HepG2 (cell line): ENCODE measurements around the gene TBRG1. TPM values are rescaled to one million over a fixed set of nuclear protein-coding genes. Genes with fewer than 3 reads are reported as not detected.

ENCODE experiments used
- ATAC-seq: fragments of 200-7000 bp; cut with Tn5 transposase; 3 replicates; pipeline ENCODE4 v1.9.1; 2020; ENCODE audit warnings: mild to moderate bottlenecking, moderate library complexity
- BruUV-seq: library from RNA; stranded (reverse); fragments of 400-500 nt; replicated peaks from 2 replicates; lab custom pipeline; 2021; lab: Mats Ljungman, UMichigan
- CTCF ChIA-PET: fragments of 300-600 bp; formaldehyde crosslinking; extraction: SDS; loops from one replicate; lab custom pipeline; 2021; ENCODE audit warnings: low total read pairs, inconsistent platforms, low intra/inter-chr PET ratio; lab: Yijun Ruan, JAX
- POLR2A ChIA-PET: fragments of 350-600 bp; sonication (Branson Sonifier 250); formaldehyde crosslinking; loops from one replicate; lab custom pipeline; 2020; ENCODE audit warnings: antibody characterized with exemption, inconsistent platforms; lab: Yijun Ruan, JAX
- DNase-seq: peaks from one replicate; pipeline ENCODE4 v3.0.0-alpha.2; 2015; ENCODE audit warnings: low spot score
- FAIRE-seq: peaks from 3 replicates; lab custom pipeline; 2011; peaks lifted over from hg19 to GRCh38; lab: Jason Lieb, UNC
- H2AFZ ChIP-seq: one replicate; pipeline ENCODE4 v1.6.1; 2011; ENCODE audit warnings: low read length, inconsistent platforms
- H3K27ac ChIP-seq: fragments of 300-600 bp; 3 replicates; pipeline ENCODE4 v1.8.0; 2011; ENCODE audit warnings: mixed run types, mild to moderate bottlenecking, mixed read lengths, low read length, inconsistent platforms; ENCODE audit not compliant: insufficient read depth; ENCODE audit errors: extremely low read length
- H3K27me3 ChIP-seq, 2 experiments: fragments of 200-600 bp in 1 of 2; 2 replicates in 1 of 2; 3 replicates in 1 of 2; pipeline versions ENCODE4 v1.6.0 to v1.8.0; 2011; ENCODE audit warnings: low read length in 2 of 2, mild to moderate bottlenecking in 2 of 2, moderate library complexity in 2 of 2, inconsistent platforms in 1 of 2; ENCODE audit not compliant: insufficient read depth in 2 of 2, control insufficient read depth in 1 of 2
- H3K36me3 ChIP-seq, 2 experiments: fragments of 200-600 bp in 1 of 2; replicated peaks in 1 of 2; 2 replicates in 1 of 2; 3 replicates in 1 of 2; pipeline versions ENCODE4 v1.5.1 to v1.8.0; 2011; ENCODE audit warnings: low read length in 2 of 2, inconsistent platforms in 1 of 2; ENCODE audit not compliant: insufficient read depth in 2 of 2, control insufficient read depth in 1 of 2
- H3K4me1 ChIP-seq: 2 replicates; pipeline ENCODE4 v1.5.1; 2012; ENCODE audit warnings: low read length, inconsistent platforms; ENCODE audit not compliant: insufficient read depth
- H3K4me2 ChIP-seq: 2 replicates; pipeline ENCODE4 v1.6.0; 2011; ENCODE audit warnings: low read depth, low read length, inconsistent platforms
- H3K4me3 ChIP-seq, 3 experiments: fragments of 200-600 bp in 1 of 3; sonication (generic), shearing (Covaris generic) in 1 of 3; replicated peaks in 1 of 3; 2 replicates each; pipeline ENCODE4 v1.5.1; 2011 to 2016; ENCODE audit warnings: low read length in 3 of 3, inconsistent platforms in 2 of 3, low read depth in 2 of 3, mild to moderate bottlenecking in 2 of 3, control low read depth in 1 of 3, mixed read lengths in 1 of 3; ENCODE audit not compliant: insufficient read depth in 1 of 3
- H3K79me2 ChIP-seq: one replicate; pipeline ENCODE4 v1.6.1; 2011; ENCODE audit warnings: low read length, inconsistent platforms; ENCODE audit not compliant: insufficient read depth
- H3K9ac ChIP-seq: 2 replicates; pipeline ENCODE4 v1.6.0; 2011; ENCODE audit warnings: mild to moderate bottlenecking, low read depth, low read length, inconsistent platforms; ENCODE audit not compliant: insufficient read depth
- H3K9me3 ChIP-seq: 2 replicates; pipeline ENCODE4 v1.5.1; 2012; ENCODE audit warnings: mild to moderate bottlenecking, low read length
- H4K20me1 ChIP-seq: 2 replicates; pipeline ENCODE4 v1.6.0; 2011; ENCODE audit warnings: inconsistent platforms, mild to moderate bottlenecking, low read length, moderate library complexity; ENCODE audit not compliant: insufficient read depth
- AGO1 ChIP-seq: fragments of 200-400 bp; formaldehyde crosslinking; IDR thresholded peaks from 2 replicates; pipeline ENCODE4 v1.6.1; 2017; ENCODE audit warnings: mild to moderate bottlenecking, low read depth, low read length, moderate library complexity; ENCODE audit not compliant: poor library complexity, severe bottlenecking
- ATF2 ChIP-seq: sonication (generic); formaldehyde crosslinking; IDR thresholded peaks from 2 replicates; pipeline ENCODE4 v1.4.0; 2020; ENCODE audit warnings: missing genetic modification reagents
- FOXA3 ChIP-seq: IDR thresholded peaks from 2 replicates; pipeline ENCODE4 v1.6.1; 2016; ENCODE audit warnings: missing genetic modification reagents, missing compliant biosample characterization
- ZNF563 ChIP-seq: sonication (generic); formaldehyde crosslinking; IDR thresholded peaks from 2 replicates; pipeline ENCODE4 v1.8.0; 2022; ENCODE audit warnings: mild to moderate bottlenecking, moderate library complexity, missing genetic modification reagents
- ZNF784 ChIP-seq: sonication (generic); formaldehyde crosslinking; IDR thresholded peaks from 2 replicates; pipeline ENCODE4 v1.5.1; 2020; ENCODE audit warnings: missing genetic modification reagents, mild to moderate bottlenecking, borderline replicate concordance
- WGBS: methylation state at CpG from one replicate; pipeline ENCODE4 v1.1.6; 2017; ENCODE audit warnings: low lambda C conversion rate; 5-methylcytosine and 5-hydroxymethylcytosine counted together
- in situ Hi-C: cut with HindIII; loops from 2 replicates; pipeline ENCODE4 v1.10.0; 2017; ENCODE audit warnings: low pct_unique_long_range_greater_than_20kb; ENCODE audit not compliant: extremely low pct_ligation_motif_present
- intact Hi-C: fragments of 100-400 bp; cut with micrococcal nuclease; formaldehyde crosslinking; loops from one replicate; pipeline ENCODE4 v1.10.0; 2022; ENCODE audit not compliant: unreplicated experiment
- polyA plus RNA-seq, 8 experiments: library from polyadenylated mRNA; depleted of rRNA in 3 of 8; stranded (reverse) in 7 of 8; unstranded in 1 of 8; fragments of >200 nt; fragmentation: Illumina TruSeq in 4 of 8; extraction: Trizol in 4 of 8; gene quantifications; 2 replicates each; pipeline versions ENCODE4 v1.2.1 to v1.2.3, GENCODE V29; 2011 to 2016; ENCODE audit warnings: low read depth in 4 of 8, missing spikeins in 1 of 8, mixed read lengths in 1 of 8; ENCODE audit not compliant: insufficient read depth in 1 of 8
- total RNA-seq, 5 experiments: library from RNA; depleted of rRNA; stranded (reverse); fragments of >200 nt; fragmentation: Illumina TruSeq; extraction: Trizol; gene quantifications; 2 replicates each; pipeline ENCODE4 v1.2.3, GENCODE V29; 2016; ENCODE audit warnings: low read depth in 1 of 5

Gene TBRG1
- total and polyA plus RNA-seq, 2 of the 13 experiments (the other 11 are each of a cell fraction or from before 2014, with no cell fraction given) = 21.7 to 25.6 TPM

- no peak for TF ChIP-seq ATF2 (CRISPR knock-in tag)
- no peak for TF ChIP-seq ZNF563 (CRISPR knock-in tag)
- TF ChIP-seq FOXA3 (CRISPR knock-in tag) = no peak
These were observed 22.0 kb downstream of the TBRG1 start (continued) for GRCh38 chr11:124644426-124645280.

GRCh38 chr11:124646148-124646547 lies 23.5 kb downstream of the TBRG1 start:
- intact Hi-C loops = no loop called here
- H3K4me2 ChIP-seq = no peak overlapping the region
- no peaks in the 10 kb centered on the region for H3K36me3 ChIP-seq
- H2AFZ ChIP-seq = no peak overlapping the region
- WGBS = 78% methylated on average over 3 of the region's 3 CpGs
- H3K4me1 ChIP-seq = peaks cover 7% of the 10 kb centered on the region
- H3K9me3 ChIP-seq = no peaks in the 10 kb centered on the region
- DNase-seq = no peak
- no peaks in the 10 kb centered on the region for H3K27me3 ChIP-seq
- BruUV-seq = no TSS peak
- no peak for TF ChIP-seq ZNF784 (CRISPR knock-in tag)
- TF ChIP-seq AGO1 = no peak
- TF ChIP-seq, all 625 proteins: peak for 0
- ATAC-seq (no peak), FAIRE-seq (no peak)
- ChIA-PET POLR2A (no interaction called here), CTCF (no interaction called here)
- H3K79me2 ChIP-seq = no peaks in the 10 kb centered on the region
- no peak overlapping the region for H3K27ac ChIP-seq
- H3K4me3 ChIP-seq = no peak overlapping the region
- no peak overlapping the region for H3K9ac ChIP-seq
- in situ Hi-C loops = loop anchor here (10.0 kb wide), 1 partner anchor 219 kb away; the partner anchor contains the start of gene ROBO3
- no peaks in the 10 kb centered on the region for H4K20me1 ChIP-seq
